ENCODE results near the gene PPT1.
A peak's percentile ranks its signal among the peaks of the same experiment; 100 is the strongest.

Gene PPT1

GRCh38 chr1:40064797-40065499 is 32.1 kb downstream of the PPT1 start:
- Histone ChIP-seq H3K36me3 (ENCODE audit: insufficient read depth, low read length) (peaks cover 92% of the 10 kb centered on the region), H3K9ac (ENCODE audit: low read depth, low read length) (no peak overlapping the region), H3K4me1 (ENCODE audit: control insufficient read depth, insufficient read depth, low read length) (peaks cover 8% of the 10 kb centered on the region), H3K4me2 (ENCODE audit: low read length) (no peak overlapping the region), H3K27me3 (ENCODE audit: control insufficient read depth, insufficient read depth, low read length) (no peaks in the 10 kb centered on the region), H3K4me3 (ENCODE audit: low read length) (no peak overlapping the region), H3K9me3 (replicated peaks; ENCODE audit: low read length) (no peaks in the 10 kb centered on the region)

GRCh38 chr1:40059960-40060750 is 36.9 kb downstream of the PPT1 start:
- H3K4me2 ChIP-seq (ENCODE audit: low read length): no peak overlapping the region
- no peaks in the 10 kb centered on the region for H3K27me3 ChIP-seq (ENCODE audit: control insufficient read depth, insufficient read depth, low read length)
- peaks cover 30% of the 10 kb centered on the region for H3K4me1 ChIP-seq (ENCODE audit: control insufficient read depth, insufficient read depth, low read length)
- H3K36me3 ChIP-seq (ENCODE audit: insufficient read depth, low read length): peaks cover 81% of the 10 kb centered on the region
- H3K4me3 ChIP-seq (ENCODE audit: low read length): no peak overlapping the region
- no peaks in the 10 kb centered on the region for H3K9me3 ChIP-seq (replicated peaks; ENCODE audit: low read length)
- H3K9ac ChIP-seq (ENCODE audit: low read depth, low read length): no peak overlapping the region

GRCh38 chr1:40059338-40059959 is 37.6 kb downstream of the PPT1 start:
- H3K4me3 ChIP-seq (ENCODE audit: low read length): no peak overlapping the region

GRCh38 chr1:40058453-40059337 is 38.4 kb downstream of the PPT1 start:
- Histone ChIP-seq H3K4me1 (ENCODE audit: control insufficient read depth, insufficient read depth, low read length) (peaks cover 30% of the 10 kb centered on the region), H3K4me3 (ENCODE audit: low read length) (no peak overlapping the region), H3K9ac (ENCODE audit: low read depth, low read length) (no peak overlapping the region), H3K27me3 (ENCODE audit: control insufficient read depth, insufficient read depth, low read length) (no peaks in the 10 kb centered on the region), H3K4me2 (ENCODE audit: low read length) (peak overlapping the region; percentile 37), H3K36me3 (ENCODE audit: insufficient read depth, low read length) (peaks cover 73% of the 10 kb centered on the region), H3K9me3 (replicated peaks; ENCODE audit: low read length) (no peaks in the 10 kb centered on the region)

More at GRCh38 chr1:40059338-40059959, 37.6 kb downstream of the PPT1 start:
- H3K27me3 ChIP-seq (ENCODE audit: control insufficient read depth, insufficient read depth, low read length): no peaks in the 10 kb centered on the region
- peaks cover 30% of the 10 kb centered on the region for H3K4me1 ChIP-seq (ENCODE audit: control insufficient read depth, insufficient read depth, low read length)
- no peaks in the 10 kb centered on the region for H3K9me3 ChIP-seq (replicated peaks; ENCODE audit: low read length)
- peak overlapping the region; percentile 37 for H3K4me2 ChIP-seq (ENCODE audit: low read length)
- H3K9ac ChIP-seq (ENCODE audit: low read depth, low read length): no peak overlapping the region
- peaks cover 80% of the 10 kb centered on the region for H3K36me3 ChIP-seq (ENCODE audit: insufficient read depth, low read length)

GRCh38 chr1:40058097-40058452 is 39.0 kb downstream of the PPT1 start:
- Histone ChIP-seq H3K4me2 (ENCODE audit: low read length) (no peak overlapping the region), H3K4me3 (ENCODE audit: low read length) (no peak overlapping the region), H3K9ac (ENCODE audit: low read depth, low read length) (no peak overlapping the region), H3K36me3 (ENCODE audit: insufficient read depth, low read length) (peaks cover 74% of the 10 kb centered on the region), H3K9me3 (replicated peaks; ENCODE audit: low read length) (no peaks in the 10 kb centered on the region), H3K27me3 (ENCODE audit: control insufficient read depth, insufficient read depth, low read length) (no peaks in the 10 kb centered on the region), H3K4me1 (ENCODE audit: control insufficient read depth, insufficient read depth, low read length) (peaks cover 30% of the 10 kb centered on the region)

- peaks cover 30% of the 10 kb centered on the region for H3K4me1 ChIP-seq (ENCODE audit: control insufficient read depth, insufficient read depth, low read length)
Observed at GRCh38 chr1:40057310-40058030, 39.6 kb downstream of the PPT1 start.

GRCh38 chr1:40056519-40057309 is 40.3 kb downstream of the PPT1 start:
- peaks cover 30% of the 10 kb centered on the region for H3K4me1 ChIP-seq (ENCODE audit: control insufficient read depth, insufficient read depth, low read length)
- no peaks in the 10 kb centered on the region for H3K9me3 ChIP-seq (replicated peaks; ENCODE audit: low read length)
- H3K4me2 ChIP-seq (ENCODE audit: low read length): no peak overlapping the region
- no peak overlapping the region for H3K9ac ChIP-seq (ENCODE audit: low read depth, low read length)
- H3K36me3 ChIP-seq (ENCODE audit: insufficient read depth, low read length): peaks cover 69% of the 10 kb centered on the region
- no peak overlapping the region for H3K4me3 ChIP-seq (ENCODE audit: low read length)
- H3K27me3 ChIP-seq (ENCODE audit: control insufficient read depth, insufficient read depth, low read length): no peaks in the 10 kb centered on the region

More at GRCh38 chr1:40057310-40058030, 39.6 kb downstream of the PPT1 start:
- H3K9ac ChIP-seq (ENCODE audit: low read depth, low read length): no peak overlapping the region
- H3K9me3 ChIP-seq (replicated peaks; ENCODE audit: low read length): no peaks in the 10 kb centered on the region
- no peak overlapping the region for H3K4me2 ChIP-seq (ENCODE audit: low read length)
- no peak overlapping the region for H3K4me3 ChIP-seq (ENCODE audit: low read length)
- no peaks in the 10 kb centered on the region for H3K27me3 ChIP-seq (ENCODE audit: control insufficient read depth, insufficient read depth, low read length)
- H3K36me3 ChIP-seq (ENCODE audit: insufficient read depth, low read length): peaks cover 69% of the 10 kb centered on the region

- Histone ChIP-seq H3K36me3 (ENCODE audit: insufficient read depth, low read length) (peaks cover 62% of the 10 kb centered on the region), H3K9ac (ENCODE audit: low read depth, low read length) (no peak overlapping the region), H3K4me3 (ENCODE audit: low read length) (no peak overlapping the region), H3K9me3 (replicated peaks; ENCODE audit: low read length) (no peaks in the 10 kb centered on the region), H3K4me2 (ENCODE audit: low read length) (no peak overlapping the region), H3K4me1 (ENCODE audit: control insufficient read depth, insufficient read depth, low read length) (peaks cover 25% of the 10 kb centered on the region), H3K27me3 (ENCODE audit: control insufficient read depth, insufficient read depth, low read length) (no peaks in the 10 kb centered on the region)
Observed at GRCh38 chr1:40053138-40053887, 43.7 kb downstream of the PPT1 start.

- H3K4me1 ChIP-seq (ENCODE audit: control insufficient read depth, insufficient read depth, low read length): peaks cover 13% of the 10 kb centered on the region
- no peak overlapping the region for H3K4me3 ChIP-seq (ENCODE audit: low read length)
- H3K9ac ChIP-seq (ENCODE audit: low read depth, low read length): no peak overlapping the region
- no peaks in the 10 kb centered on the region for H3K9me3 ChIP-seq (replicated peaks; ENCODE audit: low read length)
- peaks cover 50% of the 10 kb centered on the region for H3K36me3 ChIP-seq (ENCODE audit: insufficient read depth, low read length)
- H3K4me2 ChIP-seq (ENCODE audit: low read length): no peak overlapping the region
- no peaks in the 10 kb centered on the region for H3K27me3 ChIP-seq (ENCODE audit: control insufficient read depth, insufficient read depth, low read length)
Observed at GRCh38 chr1:40050863-40051262, 46.2 kb downstream of the PPT1 start.

Data from skeletal muscle satellite cell (primary cell).